ENCODE measurements around the gene ASAP2.

ASAP2 gene

DNA sequence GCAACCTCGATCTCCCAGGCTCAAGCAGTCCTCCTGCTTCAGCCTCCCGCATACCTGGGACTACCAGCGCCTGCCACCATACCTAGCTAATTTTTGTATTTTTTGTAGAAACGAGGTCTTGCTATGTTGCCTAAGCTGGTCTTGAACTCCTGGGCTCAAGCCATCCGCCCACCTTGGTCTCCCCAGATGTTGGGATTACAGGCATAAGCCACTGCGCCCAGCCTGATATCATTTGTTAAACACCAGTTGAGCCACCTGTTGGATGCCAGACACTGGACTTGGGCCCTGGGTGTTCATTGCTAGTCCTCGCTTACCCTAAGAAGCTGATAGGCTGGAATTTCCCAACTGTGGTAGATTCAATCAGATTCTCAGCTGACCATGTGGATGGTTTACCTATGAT lies 136.9 kb downstream of the ASAP2 start:
- Histone ChIP-seq H3K36me3 (ENCODE audit: control insufficient read depth, insufficient read depth, low read length) (no peaks in the 10 kb centered on the region; the same call in 1 of the 2 replicates), H3K4me3 (ENCODE audit: low read depth, low read length) (no peak overlapping the region), H3K9ac (ENCODE audit: low read depth, low read length) (no peak overlapping the region), H3K9me3 (ENCODE audit: control insufficient read depth, insufficient read depth, low read length) (no peaks in the 10 kb centered on the region), H3K27ac (ENCODE audit: low read depth, low read length) (no peak overlapping the region), H3K4me1 (ENCODE audit: control insufficient read depth, insufficient read depth, low read length) (no peaks in the 10 kb centered on the region), H3K27me3 (ENCODE audit: control insufficient read depth, insufficient read depth, low read length) (no peaks in the 10 kb centered on the region)

DNA sequence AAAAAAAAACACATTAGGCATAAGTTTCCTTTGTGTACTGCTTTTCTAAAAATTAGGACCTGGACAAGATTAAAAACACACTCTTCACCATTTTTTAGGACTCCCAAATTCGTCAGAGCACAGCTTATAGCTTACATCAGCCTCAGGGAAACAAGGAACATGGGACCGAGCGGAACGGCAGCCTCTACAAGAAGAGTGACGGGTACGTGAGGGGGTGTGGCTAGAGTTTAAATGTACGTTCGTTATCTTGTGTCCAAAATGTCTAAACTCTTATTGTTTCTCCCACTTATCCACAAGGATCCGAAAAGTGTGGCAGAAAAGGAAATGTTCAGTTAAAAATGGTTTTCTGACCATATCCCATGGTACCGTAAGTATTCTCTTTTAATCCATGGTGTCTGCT lies 137.8 kb downstream of the ASAP2 start:
- Histone ChIP-seq H3K4me3 (ENCODE audit: low read depth, low read length) (no peak overlapping the region), H3K27ac (ENCODE audit: low read depth, low read length) (no peak overlapping the region), H3K36me3 (ENCODE audit: control insufficient read depth, insufficient read depth, low read length) (no peaks in the 10 kb centered on the region; the same call in 1 of the 2 replicates), H3K27me3 (ENCODE audit: control insufficient read depth, insufficient read depth, low read length) (no peaks in the 10 kb centered on the region), H3K4me1 (ENCODE audit: control insufficient read depth, insufficient read depth, low read length) (no peaks in the 10 kb centered on the region), H3K9me3 (ENCODE audit: control insufficient read depth, insufficient read depth, low read length) (no peaks in the 10 kb centered on the region), H3K9ac (ENCODE audit: low read depth, low read length) (no peak overlapping the region)

DNA sequence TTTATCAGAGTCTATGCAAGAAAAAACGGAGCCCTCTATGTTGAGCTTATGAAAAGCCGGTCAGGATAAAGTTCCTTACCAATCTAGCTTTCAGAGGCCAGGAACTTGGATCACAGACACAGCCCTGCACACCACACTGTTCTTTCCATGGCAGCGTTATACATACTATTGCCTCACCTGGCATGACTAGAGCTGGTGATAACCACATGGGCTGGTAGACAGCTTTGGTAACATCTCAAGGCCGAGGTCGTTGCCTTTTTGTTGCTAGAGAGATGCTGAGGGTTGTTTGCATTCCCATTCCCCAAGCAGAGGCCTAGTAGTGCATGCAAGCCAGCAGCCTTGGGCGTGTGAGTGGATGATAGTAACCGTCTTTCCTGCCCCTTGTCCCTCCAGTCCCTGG lies 138.7 kb downstream of the ASAP2 start:
- no peaks in the 10 kb centered on the region for H3K4me1 ChIP-seq (ENCODE audit: control insufficient read depth, insufficient read depth, low read length)
- H3K27me3 ChIP-seq (ENCODE audit: control insufficient read depth, insufficient read depth, low read length): no peaks in the 10 kb centered on the region
- no peak overlapping the region for H3K4me3 ChIP-seq (ENCODE audit: low read depth, low read length)
- H3K9me3 ChIP-seq (ENCODE audit: control insufficient read depth, insufficient read depth, low read length): no peaks in the 10 kb centered on the region
- no peak overlapping the region for H3K9ac ChIP-seq (ENCODE audit: low read depth, low read length)
- no peak overlapping the region for H3K27ac ChIP-seq (ENCODE audit: low read depth, low read length)
- no peaks in the 10 kb centered on the region; the same call in 1 of the 2 replicates for H3K36me3 ChIP-seq (ENCODE audit: control insufficient read depth, insufficient read depth, low read length)

DNA sequence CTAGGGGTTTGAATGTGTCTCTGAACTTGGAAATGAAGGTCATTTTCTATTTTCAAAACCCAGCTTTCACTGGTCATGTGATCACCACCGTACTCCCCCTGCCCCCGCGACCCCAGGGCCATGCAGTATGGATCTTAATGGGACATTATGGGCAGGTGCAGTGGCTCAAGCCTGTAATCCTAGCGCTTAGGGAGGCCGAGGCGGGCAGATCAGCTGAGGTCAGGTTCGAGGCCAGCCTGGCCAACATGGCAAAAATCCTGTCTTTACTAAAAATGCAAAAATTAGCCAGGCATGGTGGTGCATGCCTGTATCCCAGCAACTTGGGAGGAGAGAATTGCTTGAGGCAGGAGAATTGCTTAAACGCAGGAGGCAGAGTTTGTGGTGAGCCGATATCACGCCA lies 139.4 kb downstream of the ASAP2 start:
- Histone ChIP-seq H3K4me3 (ENCODE audit: low read depth, low read length) (no peak overlapping the region), H3K27ac (ENCODE audit: low read depth, low read length) (no peak overlapping the region), H3K9me3 (ENCODE audit: control insufficient read depth, insufficient read depth, low read length) (no peaks in the 10 kb centered on the region), H3K4me1 (ENCODE audit: control insufficient read depth, insufficient read depth, low read length) (no peaks in the 10 kb centered on the region), H3K27me3 (ENCODE audit: control insufficient read depth, insufficient read depth, low read length) (no peaks in the 10 kb centered on the region), H3K9ac (ENCODE audit: low read depth, low read length) (no peak overlapping the region), H3K36me3 (ENCODE audit: control insufficient read depth, insufficient read depth, low read length) (no peaks in the 10 kb centered on the region; the same call in 1 of the 2 replicates)

DNA sequence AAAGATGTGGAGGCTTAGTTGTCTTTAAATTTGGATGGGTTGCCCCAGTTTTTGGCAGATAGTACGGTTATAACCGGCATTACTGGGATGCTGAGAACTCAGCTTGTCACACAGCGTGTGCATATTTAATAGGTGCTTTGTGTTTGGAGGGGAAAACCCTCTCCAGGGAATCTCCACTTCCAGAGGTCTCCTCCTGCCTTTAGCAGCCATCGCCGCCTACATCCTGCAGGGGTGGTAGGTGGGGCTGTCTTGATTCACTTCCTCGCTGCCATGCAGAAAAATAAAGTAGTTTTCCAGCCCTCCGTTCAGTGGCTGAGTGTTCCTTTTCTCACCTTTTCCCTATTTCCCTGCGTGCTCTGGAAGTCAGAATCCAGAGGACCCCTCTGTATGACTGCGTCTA lies 140.3 kb downstream of the ASAP2 start:
- H3K4me1 ChIP-seq (ENCODE audit: control insufficient read depth, insufficient read depth, low read length): no peaks in the 10 kb centered on the region
- no peak overlapping the region for H3K27ac ChIP-seq (ENCODE audit: low read depth, low read length)
- H3K9ac ChIP-seq (ENCODE audit: low read depth, low read length): no peak overlapping the region
- H3K36me3 ChIP-seq (ENCODE audit: control insufficient read depth, insufficient read depth, low read length): no peaks in the 10 kb centered on the region; the same call in 1 of the 2 replicates
- H3K4me3 ChIP-seq (ENCODE audit: low read depth, low read length): no peak overlapping the region
- no peaks in the 10 kb centered on the region for H3K27me3 ChIP-seq (ENCODE audit: control insufficient read depth, insufficient read depth, low read length)
- H3K9me3 ChIP-seq (ENCODE audit: control insufficient read depth, insufficient read depth, low read length): no peaks in the 10 kb centered on the region

DNA sequence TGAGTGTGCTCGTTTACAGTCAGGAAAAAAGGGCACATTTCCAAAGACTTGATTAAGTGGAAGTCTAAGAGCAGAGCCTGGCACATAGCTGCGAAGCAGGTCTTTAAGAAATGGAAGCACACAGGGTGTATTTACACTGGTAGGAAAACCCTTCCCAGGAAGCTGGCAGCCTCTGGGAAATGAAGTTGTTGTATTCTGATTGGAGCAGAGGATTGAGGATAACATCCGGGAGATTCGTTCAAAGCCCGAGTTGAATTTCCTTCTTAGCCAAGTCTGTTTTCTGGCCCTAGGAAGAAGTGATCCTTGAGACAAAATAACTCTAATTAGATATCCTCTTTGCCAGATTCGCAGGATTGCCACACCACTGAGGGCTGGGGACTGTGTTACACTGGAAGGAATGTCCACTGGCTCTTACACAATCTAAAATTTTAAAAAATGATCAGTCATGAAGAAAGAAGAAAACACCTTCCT lies 140.8 kb downstream of the ASAP2 start:
- no peak overlapping the region for H3K9ac ChIP-seq (ENCODE audit: low read depth, low read length)
- H3K4me3 ChIP-seq (ENCODE audit: low read depth, low read length): no peak overlapping the region
- H3K36me3 ChIP-seq (ENCODE audit: control insufficient read depth, insufficient read depth, low read length): no peaks in the 10 kb centered on the region; the same call in 1 of the 2 replicates
- no peaks in the 10 kb centered on the region for H3K9me3 ChIP-seq (ENCODE audit: control insufficient read depth, insufficient read depth, low read length)
- no peaks in the 10 kb centered on the region for H3K4me1 ChIP-seq (ENCODE audit: control insufficient read depth, insufficient read depth, low read length)
- no peak overlapping the region for H3K27ac ChIP-seq (ENCODE audit: low read depth, low read length)
- no peaks in the 10 kb centered on the region for H3K27me3 ChIP-seq (ENCODE audit: control insufficient read depth, insufficient read depth, low read length)

DNA sequence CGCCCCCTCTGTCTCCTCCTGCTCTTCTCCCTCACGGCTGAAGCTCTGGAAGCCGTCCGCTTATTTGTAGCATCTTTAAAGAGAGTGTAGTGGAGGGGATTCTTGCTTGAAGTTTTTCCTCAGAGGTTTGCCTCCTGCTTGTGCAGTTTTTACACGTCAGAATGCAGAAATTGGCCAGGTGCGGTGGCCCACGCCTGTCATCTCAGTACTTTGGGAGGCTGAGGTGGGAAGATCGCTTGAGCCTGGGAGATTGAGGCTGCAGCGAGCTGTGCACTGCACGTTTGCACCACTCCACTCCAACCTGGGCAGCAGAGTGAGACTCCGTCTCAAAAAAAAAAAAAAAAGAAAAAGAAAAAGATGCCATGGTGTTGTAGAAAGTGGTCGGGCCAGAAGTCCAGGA lies 147.7 kb downstream of the ASAP2 start:
- no peaks in the 10 kb centered on the region for H3K27me3 ChIP-seq (ENCODE audit: control insufficient read depth, insufficient read depth, low read length)
- H3K9me3 ChIP-seq (ENCODE audit: control insufficient read depth, insufficient read depth, low read length): no peaks in the 10 kb centered on the region
- H3K36me3 ChIP-seq (ENCODE audit: control insufficient read depth, insufficient read depth, low read length): peaks cover 15% of the 10 kb centered on the region; the same call in 1 of the 2 replicates
- H3K4me3 ChIP-seq (ENCODE audit: low read depth, low read length): no peak overlapping the region
- no peak overlapping the region for H3K27ac ChIP-seq (ENCODE audit: low read depth, low read length)
- H3K4me1 ChIP-seq (ENCODE audit: control insufficient read depth, insufficient read depth, low read length): peaks cover 19% of the 10 kb centered on the region
- no peak overlapping the region for H3K9ac ChIP-seq (ENCODE audit: low read depth, low read length)

DNA sequence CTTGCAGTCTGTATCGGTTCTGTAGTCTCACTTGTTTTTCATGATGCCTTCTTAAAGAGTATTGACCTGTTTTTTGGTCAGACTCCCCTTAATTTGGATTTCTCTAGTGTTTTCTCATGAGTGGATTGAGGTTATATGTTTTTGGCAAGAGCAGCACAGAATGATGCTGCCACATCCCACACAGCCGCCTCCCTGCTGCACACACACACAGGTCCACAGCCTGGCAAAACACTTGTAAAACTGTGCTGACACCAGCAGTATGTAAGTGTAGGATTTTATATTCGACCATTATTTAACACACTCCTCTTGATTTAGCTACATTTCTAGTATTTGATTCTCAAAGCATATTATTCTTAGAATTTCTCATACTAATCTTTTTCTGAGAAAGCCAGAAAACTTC lies 148.7 kb downstream of the ASAP2 start:
- no peak overlapping the region for H3K4me3 ChIP-seq (ENCODE audit: low read depth, low read length)

DNA sequence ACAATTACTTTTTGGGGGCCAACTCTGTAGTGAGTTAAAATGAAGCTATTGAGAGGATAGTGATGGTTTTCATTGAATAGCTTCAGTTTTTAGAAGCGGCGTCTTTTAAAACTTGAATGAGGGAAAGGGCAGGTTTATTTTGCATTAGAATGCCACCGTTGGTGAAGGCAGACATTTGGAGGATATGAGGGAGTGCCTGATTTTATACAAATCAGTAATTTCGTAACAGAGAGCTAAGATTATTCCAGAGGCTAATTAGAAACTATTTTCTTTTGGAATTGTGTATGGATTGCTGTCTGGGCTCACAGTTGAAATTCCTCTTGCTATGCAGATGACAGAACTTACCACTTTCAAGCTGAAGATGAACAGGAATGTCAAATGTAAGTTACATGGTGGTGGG lies 149.1 kb downstream of the ASAP2 start:
- no peaks in the 10 kb centered on the region for H3K27me3 ChIP-seq (ENCODE audit: control insufficient read depth, insufficient read depth, low read length)
- H3K4me1 ChIP-seq (ENCODE audit: control insufficient read depth, insufficient read depth, low read length): peaks cover 19% of the 10 kb centered on the region
- H3K9ac ChIP-seq (ENCODE audit: low read depth, low read length): no peak overlapping the region
- no peaks in the 10 kb centered on the region for H3K9me3 ChIP-seq (ENCODE audit: control insufficient read depth, insufficient read depth, low read length)
- H3K27ac ChIP-seq (ENCODE audit: low read depth, low read length): no peak overlapping the region
- H3K36me3 ChIP-seq (ENCODE audit: control insufficient read depth, insufficient read depth, low read length): peaks cover 21% of the 10 kb centered on the region; the same call in 1 of the 2 replicates
- no peak overlapping the region; the same call in 1 of the 2 replicates for H3K4me3 ChIP-seq (ENCODE audit: low read depth, low read length)

More for the DNA sequence above, 148.7 kb downstream of the ASAP2 start:
- Histone ChIP-seq H3K36me3 (ENCODE audit: control insufficient read depth, insufficient read depth, low read length) (peaks cover 21% of the 10 kb centered on the region; the same call in 1 of the 2 replicates), H3K27ac (ENCODE audit: low read depth, low read length) (no peak overlapping the region), H3K4me1 (ENCODE audit: control insufficient read depth, insufficient read depth, low read length) (peaks cover 19% of the 10 kb centered on the region), H3K9ac (ENCODE audit: low read depth, low read length) (no peak overlapping the region), H3K9me3 (ENCODE audit: control insufficient read depth, insufficient read depth, low read length) (no peaks in the 10 kb centered on the region), H3K27me3 (ENCODE audit: control insufficient read depth, insufficient read depth, low read length) (no peaks in the 10 kb centered on the region)

DNA sequence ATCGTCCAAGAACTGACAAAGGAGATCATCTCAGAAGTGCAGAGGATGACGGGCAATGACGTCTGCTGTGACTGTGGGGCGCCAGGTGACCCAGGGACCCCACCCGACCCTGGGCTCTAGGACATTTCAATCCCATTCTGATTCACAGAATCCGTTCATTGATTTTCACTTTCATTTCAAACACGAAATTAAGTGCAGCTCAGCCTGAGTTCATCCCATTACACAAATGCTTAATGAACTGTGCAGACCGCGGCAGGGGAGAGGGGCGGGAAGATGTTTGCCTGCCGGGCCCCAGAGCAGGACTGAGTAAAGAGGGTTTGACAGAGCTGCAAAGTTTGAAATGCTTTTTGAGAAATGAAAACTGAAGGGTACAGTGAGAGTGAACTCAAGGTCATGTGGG lies 149.6 kb downstream of the ASAP2 start:
- Histone ChIP-seq H3K4me3 (ENCODE audit: low read depth, low read length) (no peak overlapping the region), H3K9ac (ENCODE audit: low read depth, low read length) (no peak overlapping the region), H3K9me3 (ENCODE audit: control insufficient read depth, insufficient read depth, low read length) (no peaks in the 10 kb centered on the region), H3K4me1 (ENCODE audit: control insufficient read depth, insufficient read depth, low read length) (peaks cover 19% of the 10 kb centered on the region), H3K27ac (ENCODE audit: low read depth, low read length) (no peak overlapping the region), H3K27me3 (ENCODE audit: control insufficient read depth, insufficient read depth, low read length) (no peaks in the 10 kb centered on the region), H3K36me3 (ENCODE audit: control insufficient read depth, insufficient read depth, low read length) (peaks cover 21% of the 10 kb centered on the region; the same call in 1 of the 2 replicates)

DNA sequence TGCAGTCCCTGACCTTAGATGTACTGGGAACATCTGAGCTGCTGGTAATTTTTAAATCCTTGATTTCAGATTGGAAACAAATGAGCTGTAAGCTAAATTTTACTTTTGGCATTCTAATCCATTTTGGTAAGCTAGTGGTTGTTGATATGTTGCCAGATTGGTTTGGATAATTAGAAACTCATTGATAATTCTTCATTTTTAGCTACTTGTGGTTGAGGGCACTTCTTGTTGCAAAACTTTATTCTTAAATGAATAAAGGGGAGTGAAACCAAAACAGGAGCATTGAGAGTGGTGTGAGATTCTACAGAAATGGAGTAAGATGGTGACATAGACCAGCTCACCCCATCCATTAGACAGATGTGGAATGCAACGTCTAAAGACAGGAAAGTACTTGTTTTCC lies 152.2 kb downstream of the ASAP2 start:
- H3K9ac ChIP-seq (ENCODE audit: low read depth, low read length): no peak overlapping the region
- H3K27ac ChIP-seq (ENCODE audit: low read depth, low read length): no peak overlapping the region
- H3K4me3 ChIP-seq (ENCODE audit: low read depth, low read length): no peak overlapping the region
- H3K27me3 ChIP-seq (ENCODE audit: control insufficient read depth, insufficient read depth, low read length): no peaks in the 10 kb centered on the region
- H3K4me1 ChIP-seq (ENCODE audit: control insufficient read depth, insufficient read depth, low read length): peaks cover 19% of the 10 kb centered on the region
- no peaks in the 10 kb centered on the region for H3K9me3 ChIP-seq (ENCODE audit: control insufficient read depth, insufficient read depth, low read length)
- H3K36me3 ChIP-seq (ENCODE audit: control insufficient read depth, insufficient read depth, low read length): peaks cover 21% of the 10 kb centered on the region; the same call in 1 of the 2 replicates
